ENCODE results near the gene MT3.

MT3 gene

GRCh38 chr16:56604966-56605365 is 15.6 kb downstream of the MT3 start:
- POLR2A ChIA-PET = no interaction called here

GRCh38 chr16:56605475-56605874 is 16.1 kb downstream of the MT3 start:
- ChIA-PET POLR2A (no interaction called here), CTCF (interaction anchor here (0.9 to 4.3 kb wide), 4 partner anchors 29 to 359 kb away, joined by 3 to 35 read pairs (median 4); no protein-coding TSS in a partner anchor)
- no peak for DNase-seq (ENCODE audit: extremely low spot score)
- no peak for TF ChIP-seq CTCF (IDR thresholded peaks at IDR 0.05; ENCODE audit: control extremely low read depth, extremely low read depth, low read depth, missing control alignments)

More at GRCh38 chr16:56604966-56605365, 15.6 kb downstream of the MT3 start:
- DNase-seq (ENCODE audit: extremely low spot score) = no peak
- CTCF ChIA-PET = interaction anchor here (0.9 to 4.3 kb wide), 4 partner anchors 29 to 359 kb away, joined by 3 to 35 read pairs (median 4); no protein-coding TSS in a partner anchor
- TF ChIP-seq CTCF (IDR thresholded peaks at IDR 0.05; ENCODE audit: control extremely low read depth, extremely low read depth, low read depth, missing control alignments) = no peak

- no peak for DNase-seq (ENCODE audit: extremely low spot score)
- CTCF ChIA-PET = interaction anchor here (1.3 to 4.3 kb wide), 2 partner anchors 97 to 358 kb away, joined by 3 to 35 read pairs; no protein-coding TSS in a partner anchor
- POLR2A ChIA-PET = no interaction called here
- TF ChIP-seq CTCF (IDR thresholded peaks at IDR 0.05; ENCODE audit: control extremely low read depth, extremely low read depth, low read depth, missing control alignments) = no peak
Measured at GRCh38 chr16:56606071-56606475, 16.7 kb downstream of the MT3 start.

GRCh38 chr16:56606476-56607108 is 17.3 kb downstream of the MT3 start:
- ChIA-PET POLR2A (no interaction called here), CTCF (interaction anchor here (1.0 to 4.3 kb wide), 4 partner anchors 30 to 358 kb away, joined by 3 to 35 read pairs (median 3); no protein-coding TSS in a partner anchor)
- no peak for TF ChIP-seq CTCF (IDR thresholded peaks at IDR 0.05; ENCODE audit: control extremely low read depth, extremely low read depth, low read depth, missing control alignments)
- DNase-seq (ENCODE audit: extremely low spot score) = no peak

GRCh38 chr16:56607109-56607618 is 17.8 kb downstream of the MT3 start:
- ChIA-PET CTCF (interaction anchor here (1.0 to 1.1 kb wide), 2 partner anchors 30 to 95 kb away, joined by 3 read pairs; no protein-coding TSS in a partner anchor), POLR2A (no interaction called here)
- DNase-seq (ENCODE audit: extremely low spot score) = no peak
- TF ChIP-seq CTCF (IDR thresholded peaks at IDR 0.05; ENCODE audit: control extremely low read depth, extremely low read depth, low read depth, missing control alignments) = no peak

- CTCF ChIA-PET = interaction anchor here (1.0 to 1.1 kb wide), 2 partner anchors 31 to 94 kb away, joined by 3 read pairs; no protein-coding TSS in a partner anchor
- TF ChIP-seq CTCF (IDR thresholded peaks at IDR 0.05; ENCODE audit: control extremely low read depth, extremely low read depth, low read depth, missing control alignments) = no peak
- POLR2A ChIA-PET = interaction anchor here (1.4 kb wide), 1 partner anchor 75 kb away, joined by 5 read pairs; no protein-coding TSS in a partner anchor
- DNase-seq (ENCODE audit: extremely low spot score) = no peak
Measured at GRCh38 chr16:56607675-56608042, 18.3 kb downstream of the MT3 start.

All from GM10248 (cell line).